ENCODE measurements around the gene ATOX1.
"Not testable (repeated sequence)": the region's sequence is repeated elsewhere in the genome, so short reads cannot be mapped to it uniquely, and the experiment has no call there.

Gene ATOX1

GRCh38 chr5:151734064-151734408 lies 24.4 kb downstream of the ATOX1 start:
- DNase-seq, result no peak
- H3K4me1 ChIP-seq (ENCODE audit: control insufficient read depth, insufficient read depth, low read length, poor library complexity, severe bottlenecking), result no peaks in the 10 kb centered on the region
- no peak overlapping the region for H3K4me3 ChIP-seq (ENCODE audit: insufficient read depth, low read depth, low read length, poor library complexity, severe bottlenecking)
- peaks cover 4% of the 10 kb centered on the region for H3K36me3 ChIP-seq (ENCODE audit: control insufficient read depth, insufficient read depth, low read length)
- no peak overlapping the region for H3K27ac ChIP-seq (ENCODE audit: insufficient read depth, low read length, poor library complexity, severe bottlenecking)
- H3K9me3 ChIP-seq (ENCODE audit: control insufficient read depth, low read length), result no peaks in the 10 kb centered on the region
- H3K27me3 ChIP-seq (replicated peaks; ENCODE audit: control insufficient read depth, insufficient read depth, low read length, poor library complexity, severe bottlenecking), result no peaks in the 10 kb centered on the region

GRCh38 chr5:151733358-151734063 lies 24.9 kb downstream of the ATOX1 start:
- no peak for DNase-seq
- Histone ChIP-seq H3K36me3 (ENCODE audit: control insufficient read depth, insufficient read depth, low read length) (peaks cover 4% of the 10 kb centered on the region), H3K4me3 (ENCODE audit: insufficient read depth, low read depth, low read length, poor library complexity, severe bottlenecking) (no peak overlapping the region)

GRCh38 chr5:151730381-151730780 lies 28.1 kb downstream of the ATOX1 start:
- Histone ChIP-seq H3K27me3 (replicated peaks; ENCODE audit: control insufficient read depth, insufficient read depth, low read length, poor library complexity, severe bottlenecking) (no peaks in the 10 kb centered on the region), H3K27ac (ENCODE audit: insufficient read depth, low read length, poor library complexity, severe bottlenecking) (no peak overlapping the region), H3K9me3 (ENCODE audit: control insufficient read depth, low read length) (no peaks in the 10 kb centered on the region), H3K36me3 (ENCODE audit: control insufficient read depth, insufficient read depth, low read length) (peaks cover 4% of the 10 kb centered on the region), H3K4me3 (ENCODE audit: insufficient read depth, low read depth, low read length, poor library complexity, severe bottlenecking) (no peak overlapping the region), H3K4me1 (ENCODE audit: control insufficient read depth, insufficient read depth, low read length, poor library complexity, severe bottlenecking) (no peaks in the 10 kb centered on the region)
- DNase-seq, result no peak

More at GRCh38 chr5:151733358-151734063, 24.9 kb downstream of the ATOX1 start:
- Histone ChIP-seq H3K27ac (ENCODE audit: insufficient read depth, low read length, poor library complexity, severe bottlenecking) (no peak overlapping the region), H3K27me3 (replicated peaks; ENCODE audit: control insufficient read depth, insufficient read depth, low read length, poor library complexity, severe bottlenecking) (no peaks in the 10 kb centered on the region), H3K4me1 (ENCODE audit: control insufficient read depth, insufficient read depth, low read length, poor library complexity, severe bottlenecking) (no peaks in the 10 kb centered on the region), H3K9me3 (ENCODE audit: control insufficient read depth, low read length) (no peaks in the 10 kb centered on the region)

GRCh38 chr5:151729597-151729996 lies 28.8 kb downstream of the ATOX1 start:
- H3K9me3 ChIP-seq (ENCODE audit: control insufficient read depth, low read length); DNase-seq; H3K4me3 ChIP-seq (ENCODE audit: insufficient read depth, low read depth, low read length, poor library complexity, severe bottlenecking); H3K27ac ChIP-seq (ENCODE audit: insufficient read depth, low read length, poor library complexity, severe bottlenecking); H3K36me3 ChIP-seq (ENCODE audit: control insufficient read depth, insufficient read depth, low read length); H3K4me1 ChIP-seq (ENCODE audit: control insufficient read depth, insufficient read depth, low read length, poor library complexity, severe bottlenecking); H3K27me3 ChIP-seq (replicated peaks; ENCODE audit: control insufficient read depth, insufficient read depth, low read length, poor library complexity, severe bottlenecking): not testable (repeated sequence)

- no peaks in the 10 kb centered on the region for H3K9me3 ChIP-seq (ENCODE audit: control insufficient read depth, low read length)
- DNase-seq, result no peak
- no peak overlapping the region for H3K4me3 ChIP-seq (ENCODE audit: insufficient read depth, low read depth, low read length, poor library complexity, severe bottlenecking)
- H3K27me3 ChIP-seq (replicated peaks; ENCODE audit: control insufficient read depth, insufficient read depth, low read length, poor library complexity, severe bottlenecking), result no peaks in the 10 kb centered on the region
- H3K27ac ChIP-seq (ENCODE audit: insufficient read depth, low read length, poor library complexity, severe bottlenecking), result no peak overlapping the region
- no peaks in the 10 kb centered on the region for H3K36me3 ChIP-seq (ENCODE audit: control insufficient read depth, insufficient read depth, low read length)
- H3K4me1 ChIP-seq (ENCODE audit: control insufficient read depth, insufficient read depth, low read length, poor library complexity, severe bottlenecking), result no peaks in the 10 kb centered on the region
Measured at GRCh38 chr5:151724360-151724759, 34.1 kb downstream of the ATOX1 start.

GRCh38 chr5:151722546-151722945 lies 35.9 kb downstream of the ATOX1 start:
- no peaks in the 10 kb centered on the region for H3K4me1 ChIP-seq (ENCODE audit: control insufficient read depth, insufficient read depth, low read length, poor library complexity, severe bottlenecking)
- no peak overlapping the region for H3K4me3 ChIP-seq (ENCODE audit: insufficient read depth, low read depth, low read length, poor library complexity, severe bottlenecking)
- no peak for DNase-seq
- no peak overlapping the region for H3K27ac ChIP-seq (ENCODE audit: insufficient read depth, low read length, poor library complexity, severe bottlenecking)
- no peaks in the 10 kb centered on the region for H3K36me3 ChIP-seq (ENCODE audit: control insufficient read depth, insufficient read depth, low read length)
- H3K9me3 ChIP-seq (ENCODE audit: control insufficient read depth, low read length), result no peaks in the 10 kb centered on the region
- no peaks in the 10 kb centered on the region for H3K27me3 ChIP-seq (replicated peaks; ENCODE audit: control insufficient read depth, insufficient read depth, low read length, poor library complexity, severe bottlenecking)

- Histone ChIP-seq H3K4me3 (ENCODE audit: insufficient read depth, low read depth, low read length, poor library complexity, severe bottlenecking) (no peak overlapping the region), H3K4me1 (ENCODE audit: control insufficient read depth, insufficient read depth, low read length, poor library complexity, severe bottlenecking) (no peaks in the 10 kb centered on the region), H3K9me3 (ENCODE audit: control insufficient read depth, low read length) (no peaks in the 10 kb centered on the region), H3K36me3 (ENCODE audit: control insufficient read depth, insufficient read depth, low read length) (no peaks in the 10 kb centered on the region), H3K27me3 (replicated peaks; ENCODE audit: control insufficient read depth, insufficient read depth, low read length, poor library complexity, severe bottlenecking) (no peaks in the 10 kb centered on the region), H3K27ac (ENCODE audit: insufficient read depth, low read length, poor library complexity, severe bottlenecking) (no peak overlapping the region)
- DNase-seq, result no peak
Measured at GRCh38 chr5:151721812-151722391, 36.5 kb downstream of the ATOX1 start.

GRCh38 chr5:151721087-151721646 lies 37.3 kb downstream of the ATOX1 start:
- Histone ChIP-seq H3K27ac (ENCODE audit: insufficient read depth, low read length, poor library complexity, severe bottlenecking) (no peak overlapping the region), H3K4me3 (ENCODE audit: insufficient read depth, low read depth, low read length, poor library complexity, severe bottlenecking) (no peak overlapping the region), H3K36me3 (ENCODE audit: control insufficient read depth, insufficient read depth, low read length) (no peaks in the 10 kb centered on the region), H3K4me1 (ENCODE audit: control insufficient read depth, insufficient read depth, low read length, poor library complexity, severe bottlenecking) (no peaks in the 10 kb centered on the region), H3K27me3 (replicated peaks; ENCODE audit: control insufficient read depth, insufficient read depth, low read length, poor library complexity, severe bottlenecking) (no peaks in the 10 kb centered on the region), H3K9me3 (ENCODE audit: control insufficient read depth, low read length) (no peaks in the 10 kb centered on the region)
- DNase-seq, result no peak

- Histone ChIP-seq H3K27me3 (replicated peaks; ENCODE audit: control insufficient read depth, insufficient read depth, low read length, poor library complexity, severe bottlenecking) (no peaks in the 10 kb centered on the region), H3K36me3 (ENCODE audit: control insufficient read depth, insufficient read depth, low read length) (no peaks in the 10 kb centered on the region), H3K27ac (ENCODE audit: insufficient read depth, low read length, poor library complexity, severe bottlenecking) (no peak overlapping the region), H3K4me1 (ENCODE audit: control insufficient read depth, insufficient read depth, low read length, poor library complexity, severe bottlenecking) (no peaks in the 10 kb centered on the region), H3K4me3 (ENCODE audit: insufficient read depth, low read depth, low read length, poor library complexity, severe bottlenecking) (no peak overlapping the region), H3K9me3 (ENCODE audit: control insufficient read depth, low read length) (no peaks in the 10 kb centered on the region)
- no peak for DNase-seq
Measured at GRCh38 chr5:151720215-151720614, 38.2 kb downstream of the ATOX1 start.

- H3K36me3 ChIP-seq (ENCODE audit: control insufficient read depth, insufficient read depth, low read length), result no peaks in the 10 kb centered on the region
- DNase-seq, result no peak
- H3K4me1 ChIP-seq (ENCODE audit: control insufficient read depth, insufficient read depth, low read length, poor library complexity, severe bottlenecking), result no peaks in the 10 kb centered on the region
- no peaks in the 10 kb centered on the region for H3K9me3 ChIP-seq (ENCODE audit: control insufficient read depth, low read length)
- H3K27ac ChIP-seq (ENCODE audit: insufficient read depth, low read length, poor library complexity, severe bottlenecking), result no peak overlapping the region
- H3K4me3 ChIP-seq (ENCODE audit: insufficient read depth, low read depth, low read length, poor library complexity, severe bottlenecking), result no peak overlapping the region
- H3K27me3 ChIP-seq (replicated peaks; ENCODE audit: control insufficient read depth, insufficient read depth, low read length, poor library complexity, severe bottlenecking), result no peaks in the 10 kb centered on the region
Measured at GRCh38 chr5:151719228-151720000, 39.0 kb downstream of the ATOX1 start.
